DMS 273 (cell line): ENCODE results near the gene PARK7.

Experiments
- DNase-seq: peaks from one replicate; lab custom pipeline; 2025; ENCODE audit not compliant: unreplicated experiment; lab: John Stamatoyannopoulos, UW

The PARK7 gene

DNA sequence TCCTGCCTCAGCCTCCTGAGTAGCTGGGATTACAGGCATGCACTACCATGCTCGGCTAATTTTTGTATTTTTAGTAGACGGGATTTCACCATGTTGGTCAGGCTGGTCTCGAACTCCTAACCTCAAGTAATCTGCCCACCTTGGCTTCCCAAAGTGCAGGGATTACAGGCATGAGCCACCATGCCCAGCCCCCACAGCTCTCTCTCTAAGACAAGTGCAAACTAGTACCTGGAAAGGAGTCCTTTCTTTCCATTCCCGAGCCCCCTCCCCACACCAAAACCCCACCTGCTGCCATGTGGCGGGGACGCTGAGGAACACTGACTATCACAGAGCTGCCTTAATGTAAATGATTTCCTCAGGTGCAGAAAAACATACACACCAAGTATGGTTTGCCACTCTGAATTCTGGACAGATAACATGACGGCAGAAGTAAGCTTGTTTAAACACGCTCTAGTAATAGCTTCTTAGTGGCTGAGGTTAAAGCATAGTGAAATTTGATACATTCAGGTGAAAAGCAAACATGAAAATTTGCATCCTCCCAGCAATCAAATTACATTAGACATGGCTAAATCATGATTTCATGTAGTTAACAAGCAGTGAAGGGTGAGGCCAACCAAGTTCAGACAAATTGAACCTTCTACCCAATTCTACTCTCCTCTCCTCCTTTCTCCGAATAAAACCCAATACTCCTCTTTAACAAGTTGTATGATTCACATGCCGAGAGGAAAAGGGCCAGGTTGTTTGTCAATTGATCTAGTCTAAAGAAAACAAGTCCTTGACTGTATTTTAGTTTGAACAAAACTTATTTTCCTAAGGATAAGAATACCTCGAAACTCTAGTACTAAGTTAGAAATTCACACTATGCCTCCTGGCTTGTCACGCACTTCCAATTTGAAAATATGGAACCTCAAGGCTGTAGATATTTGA is 44.8 kb downstream of the PARK7 start:
- peak; percentile 55 for DNase-seq

- DNase-seq = no peak
Observed at GRCh38 chr1:8009043-8010002, 47.8 kb downstream of the PARK7 start.

GRCh38 chr1:8010080-8010664 is 48.7 kb downstream of the PARK7 start:
- no peak for DNase-seq

- DNase-seq = no peak
Observed at GRCh38 chr1:8011016-8011415, 49.5 kb downstream of the PARK7 start.

- no peak for DNase-seq
Observed at GRCh38 chr1:8011923-8012858, 50.7 kb downstream of the PARK7 start.

DNA sequence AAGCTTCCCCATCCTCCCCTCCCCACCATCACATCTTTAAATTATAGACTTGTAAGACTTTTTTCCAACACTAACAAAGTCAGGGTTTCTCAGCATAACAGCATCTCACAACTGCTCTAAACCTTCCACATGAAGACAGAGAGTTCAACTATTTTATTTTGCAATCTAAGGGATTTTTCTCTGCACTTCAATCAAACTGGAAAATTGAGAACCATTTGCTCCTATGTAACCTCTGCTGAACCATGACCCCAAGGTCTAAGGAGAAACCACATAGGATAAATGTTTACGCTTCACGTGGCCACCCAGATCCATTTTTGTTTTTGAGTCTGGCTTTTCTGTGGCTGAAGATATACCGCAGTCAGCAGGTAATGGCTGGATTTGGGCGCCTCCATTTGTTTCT is 51.4 kb downstream of the PARK7 start:
- no peak for DNase-seq

DNA sequence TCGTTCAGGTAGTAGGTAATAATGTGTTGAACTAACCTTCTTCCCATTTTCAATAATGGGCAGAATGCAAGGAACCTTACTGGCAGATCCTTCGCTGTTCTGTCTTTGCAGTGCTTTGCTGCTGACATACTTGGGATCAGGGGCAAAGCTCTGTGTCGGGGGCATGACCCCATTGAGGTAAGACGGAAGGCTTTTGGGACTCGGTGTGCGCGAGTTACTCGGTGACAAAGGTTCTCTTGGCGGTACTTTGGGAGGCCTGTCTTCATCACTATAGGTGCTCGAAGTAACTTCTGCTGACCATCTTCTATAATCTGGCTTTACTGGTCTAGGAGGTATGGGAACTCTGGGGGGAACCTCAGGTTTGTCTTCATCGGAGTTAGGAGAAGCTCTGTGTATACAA is 51.9 kb downstream of the PARK7 start:
- no peak for DNase-seq

DNA sequence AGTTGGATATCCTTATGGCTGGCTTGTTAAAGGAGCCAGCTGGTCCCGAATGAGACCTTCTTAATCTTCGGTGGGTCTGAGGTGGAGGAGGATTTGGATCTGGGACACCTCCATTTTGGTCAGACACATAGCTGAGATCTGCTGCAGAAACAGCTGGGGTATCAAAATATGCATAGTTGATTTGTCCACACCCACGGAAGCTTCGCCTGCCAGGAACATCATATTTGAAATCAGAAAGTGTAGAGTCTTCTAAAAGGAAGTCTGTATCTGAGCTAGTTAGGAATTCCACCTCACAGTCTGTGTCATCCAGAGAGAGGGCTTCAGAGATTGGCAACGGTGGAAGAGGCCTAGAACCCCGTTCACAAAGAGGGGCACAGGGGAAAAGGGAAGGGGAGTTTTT is 52.3 kb downstream of the PARK7 start:
- no peak for DNase-seq

GRCh38 chr1:8014381-8014988 is 53.0 kb downstream of the PARK7 start:
- no peak for DNase-seq

DNA sequence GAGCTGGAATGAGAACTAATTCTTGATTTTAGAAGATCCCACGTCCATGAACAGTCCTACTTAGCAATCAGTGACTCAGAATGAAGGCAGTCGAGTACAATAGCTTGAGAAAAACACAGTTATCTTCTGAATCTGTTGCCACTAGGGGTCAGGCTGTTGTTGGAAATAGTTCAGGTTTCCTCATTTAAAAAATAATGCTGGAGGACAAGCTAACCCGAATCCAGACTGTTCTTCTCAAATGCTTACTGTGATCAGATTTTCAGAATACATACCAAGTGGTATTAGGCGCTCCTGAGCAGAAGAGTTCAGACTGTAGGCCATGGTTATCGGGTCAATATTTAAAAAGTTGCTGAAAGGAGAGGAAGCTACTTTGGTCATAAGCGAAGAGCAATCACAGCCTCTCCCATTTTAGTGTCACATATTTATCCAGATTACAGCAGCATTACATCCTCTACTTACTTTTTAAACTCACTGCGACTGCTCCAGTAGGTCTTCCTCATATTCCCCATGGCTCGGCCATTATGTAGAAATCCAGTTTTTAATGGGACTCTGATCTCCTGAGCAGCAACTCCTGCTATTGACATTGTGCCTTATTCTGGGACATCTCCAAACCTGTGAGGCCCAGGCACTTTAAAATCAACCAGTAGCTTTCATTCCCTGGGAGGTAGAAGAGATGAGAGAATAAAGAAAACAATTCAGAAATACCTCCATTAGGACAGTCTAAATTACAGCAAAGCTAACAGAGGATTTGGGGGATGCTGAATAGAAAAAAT is 53.7 kb downstream of the PARK7 start:
- peak; percentile 78 for DNase-seq

GRCh38 chr1:8015809-8016165 is 54.3 kb downstream of the PARK7 start:
- DNase-seq = peak; percentile 26

DNA sequence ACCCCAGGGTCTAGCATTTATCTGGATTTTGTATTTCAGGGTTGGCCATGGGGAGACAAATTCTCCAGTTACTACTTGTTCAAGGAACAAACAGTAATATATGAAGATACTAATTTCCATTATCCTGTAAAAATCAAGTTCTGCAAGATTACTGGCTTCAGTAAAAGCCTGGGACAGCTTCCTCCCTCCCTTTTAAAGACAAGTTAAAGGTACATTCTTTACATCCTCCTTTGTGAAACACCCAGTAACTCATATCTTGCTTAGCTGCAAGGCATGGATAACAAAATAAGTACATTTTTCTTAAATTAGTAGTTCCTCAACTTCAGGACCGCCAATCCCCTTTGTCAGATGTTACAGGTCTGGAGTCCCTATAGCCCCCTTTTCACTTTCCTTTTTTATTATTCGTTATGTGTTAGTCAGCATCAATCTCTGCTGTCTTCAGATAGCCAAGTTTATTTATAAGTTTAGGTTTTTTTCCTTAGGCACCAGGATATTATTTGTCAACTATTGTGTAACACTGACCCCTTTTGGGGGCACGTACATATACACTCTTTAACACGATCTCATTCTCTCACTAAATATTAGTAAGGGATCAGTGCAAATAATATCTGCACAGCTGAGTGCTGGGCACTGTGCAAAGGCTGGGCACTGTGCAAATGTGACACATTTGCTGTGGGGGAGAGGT is 54.8 kb downstream of the PARK7 start:
- peak; percentile 35 for DNase-seq

DNA sequence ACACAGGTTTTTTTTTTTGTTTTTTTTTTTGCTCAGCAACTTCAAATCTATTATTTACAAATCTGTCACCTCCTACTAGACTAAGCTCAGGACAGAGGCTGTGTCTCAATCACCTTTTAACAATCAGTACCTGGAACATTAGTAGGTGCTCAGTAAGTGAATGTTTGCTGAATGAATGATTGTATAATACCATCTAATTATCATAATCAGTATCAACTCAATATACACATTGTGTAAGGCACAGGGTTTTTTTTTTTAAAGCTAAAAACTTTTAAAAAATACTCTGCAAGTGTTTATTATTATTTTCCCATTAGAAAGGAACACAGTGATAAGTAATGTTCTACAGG is 55.4 kb downstream of the PARK7 start:
- no peak for DNase-seq

DNA sequence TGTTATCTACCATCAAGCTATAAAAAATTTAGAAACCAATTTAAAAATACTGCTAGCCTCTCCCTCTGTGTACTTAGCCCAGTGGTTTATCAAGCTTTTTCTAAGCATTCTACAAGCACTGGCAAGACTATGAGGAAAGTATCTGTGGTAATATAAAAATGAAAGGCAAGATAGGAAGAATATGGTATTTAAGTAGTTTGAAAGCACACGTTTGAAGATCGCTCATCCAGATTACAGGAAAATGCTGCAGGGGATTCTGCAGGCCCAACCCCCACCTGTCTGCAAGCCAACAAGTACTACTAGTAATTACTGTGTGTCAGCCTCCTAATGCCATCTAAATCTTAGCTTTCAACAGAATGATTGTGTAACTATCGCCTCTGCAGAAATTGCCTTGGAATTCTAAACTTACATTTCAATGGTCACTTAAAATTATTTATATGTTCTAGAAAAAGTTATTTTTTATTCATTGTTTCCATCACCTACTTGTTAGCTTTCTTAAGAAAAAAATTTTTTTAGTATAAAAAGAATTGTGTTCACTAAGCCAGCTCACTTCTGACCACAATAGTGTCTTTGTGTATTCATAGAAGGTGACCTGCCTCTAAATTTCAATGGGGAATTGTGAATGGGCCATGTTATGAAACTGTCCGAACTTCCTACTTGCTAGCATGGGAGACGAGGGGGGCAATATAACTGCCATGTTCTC is 56.1 kb downstream of the PARK7 start:
- DNase-seq = peak; percentile 10

GRCh38 chr1:8018492-8019228 is 57.1 kb downstream of the PARK7 start:
- DNase-seq = no peak

DNA sequence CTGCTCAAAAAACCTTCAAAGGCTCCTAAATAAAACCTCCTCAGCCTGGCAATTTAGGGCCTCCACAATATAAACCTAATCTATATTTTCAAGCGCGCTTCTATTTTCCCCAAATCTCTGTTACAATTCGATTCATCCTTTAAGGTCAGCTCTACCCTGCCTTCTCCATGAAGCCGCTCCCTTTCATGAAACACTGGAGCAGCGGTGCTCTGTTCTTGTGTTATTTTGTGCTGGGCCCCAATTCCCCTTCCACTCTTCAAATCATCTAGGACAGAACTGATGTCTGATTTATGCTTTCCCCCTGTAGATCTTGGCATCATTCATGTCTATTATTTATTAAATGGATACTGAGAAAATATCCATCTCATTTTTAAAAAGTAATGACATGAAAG is 57.7 kb downstream of the PARK7 start:
- no peak for DNase-seq

DNA sequence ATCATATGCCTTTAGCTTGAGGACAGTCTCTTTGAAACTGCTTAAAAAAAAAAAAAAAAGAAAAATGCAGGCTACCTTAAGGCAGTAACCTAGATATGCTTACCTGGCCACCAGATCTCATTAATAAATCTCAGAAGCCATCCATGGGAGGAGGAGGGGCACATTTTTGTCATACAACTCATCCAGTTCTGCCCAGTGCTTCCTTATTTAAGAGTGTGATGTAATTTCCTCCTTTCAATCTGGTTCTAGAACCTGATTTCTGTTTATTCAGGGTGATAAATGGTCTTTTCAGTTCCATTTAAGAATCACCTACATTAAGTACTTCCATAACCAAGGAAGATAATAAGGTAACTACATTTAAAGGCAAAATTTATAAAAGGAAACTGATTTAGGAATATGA is 58.5 kb downstream of the PARK7 start:
- DNase-seq = no peak
